ENCODE measurements around the gene PPP1R9B. TPM values are rescaled to one million over a fixed set of nuclear protein-coding genes. Genes with fewer than 3 reads are reported as not detected.

Gene PPP1R9B
- total and polyA plus RNA-seq, 8 donors, result 13.5 to 34.6 (median 17.7) TPM

DNA sequence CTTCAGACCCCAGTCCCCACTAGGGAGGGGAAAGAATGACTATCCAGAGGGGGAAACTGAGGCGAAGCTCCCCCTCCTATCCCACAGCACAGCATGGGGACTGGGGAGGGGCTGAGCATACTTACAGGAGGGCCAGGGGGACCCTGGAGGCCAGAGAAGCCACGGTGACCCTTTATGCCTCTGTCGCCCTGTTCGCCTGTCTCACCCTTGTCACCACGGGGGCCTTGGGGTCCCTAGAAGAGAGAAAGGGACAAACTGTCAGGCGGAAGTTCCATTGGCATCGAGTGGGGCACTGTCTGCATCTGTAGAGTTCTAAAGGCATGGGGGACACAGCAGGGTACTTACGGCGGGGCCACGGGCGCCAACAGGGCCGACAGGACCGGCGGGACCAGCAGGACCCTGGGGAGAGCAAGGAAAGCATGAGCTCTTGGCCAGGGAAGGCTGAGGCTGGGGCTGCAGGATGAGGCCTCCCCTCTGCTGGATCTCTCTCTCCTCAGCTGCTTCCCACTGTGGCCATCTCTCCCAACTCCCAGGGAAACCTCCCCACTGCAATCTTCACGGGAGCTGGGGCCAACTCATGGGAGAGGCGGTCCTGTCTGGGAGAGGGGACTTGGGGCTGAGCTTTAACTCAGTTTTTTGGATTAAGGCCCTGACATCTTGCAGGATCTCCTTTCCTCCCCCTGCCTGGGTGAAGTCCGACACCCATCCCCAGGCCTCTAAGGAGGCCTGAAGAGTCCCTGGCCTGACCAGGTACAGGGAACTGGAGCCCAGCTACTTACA, 37.5 kb upstream of the PPP1R9B start:
- DNase-seq (no peak), FAIRE-seq (no peak), ATAC-seq (no peak)
- TF ChIP-seq, protein P1, sequence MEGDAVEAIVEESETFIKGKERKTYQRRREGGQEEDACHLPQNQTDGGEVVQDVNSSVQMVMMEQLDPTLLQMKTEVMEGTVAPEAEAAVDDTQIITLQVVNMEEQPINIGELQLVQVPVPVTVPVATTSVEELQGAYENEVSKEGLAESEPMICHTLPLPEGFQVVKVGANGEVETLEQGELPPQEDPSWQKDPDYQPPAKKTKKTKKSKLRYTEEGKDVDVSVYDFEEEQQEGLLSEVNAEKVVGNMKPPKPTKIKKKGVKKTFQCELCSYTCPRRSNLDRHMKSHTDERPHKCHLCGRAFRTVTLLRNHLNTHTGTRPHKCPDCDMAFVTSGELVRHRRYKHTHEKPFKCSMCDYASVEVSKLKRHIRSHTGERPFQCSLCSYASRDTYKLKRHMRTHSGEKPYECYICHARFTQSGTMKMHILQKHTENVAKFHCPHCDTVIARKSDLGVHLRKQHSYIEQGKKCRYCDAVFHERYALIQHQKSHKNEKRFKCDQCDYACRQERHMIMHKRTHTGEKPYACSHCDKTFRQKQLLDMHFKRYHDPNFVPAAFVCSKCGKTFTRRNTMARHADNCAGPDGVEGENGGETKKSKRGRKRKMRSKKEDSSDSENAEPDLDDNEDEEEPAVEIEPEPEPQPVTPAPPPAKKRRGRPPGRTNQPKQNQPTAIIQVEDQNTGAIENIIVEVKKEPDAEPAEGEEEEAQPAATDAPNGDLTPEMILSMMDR (IDR thresholded peaks at IDR 0.05), result no peak
- Histone ChIP-seq H3K4me1 (no peaks in the 10 kb centered on the region), H3K27ac (no peak overlapping the region), H3K36me3 (no peaks in the 10 kb centered on the region), H3K9me3 (no peaks in the 10 kb centered on the region), H3K27me3 (no peaks in the 10 kb centered on the region), H3K4me3 (no peak overlapping the region)
- intact Hi-C loops (cut with DNase I), result no loop called here
- 75 to 79% methylated on average over 14 to 17 of the region's 17 CpGs for WGBS, 2 donors

DNA sequence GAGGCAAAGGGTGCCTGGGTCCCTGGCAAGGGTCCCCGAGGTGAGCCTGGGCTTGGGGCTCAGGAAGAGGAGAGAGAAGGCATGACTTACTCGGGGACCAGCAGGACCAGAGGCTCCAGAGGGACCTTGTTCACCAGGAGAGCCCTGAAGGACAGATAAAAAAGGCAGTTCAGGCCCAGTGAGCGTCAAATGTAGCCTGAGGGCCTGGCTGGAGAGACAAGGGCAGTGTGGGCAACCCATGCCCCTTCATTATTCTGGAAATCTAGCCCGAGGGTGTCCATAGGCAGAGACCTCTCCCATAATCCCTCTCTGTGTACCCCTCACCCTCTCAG, 36.9 kb upstream of the PPP1R9B start:
- Histone ChIP-seq H3K9me3 (no peaks in the 10 kb centered on the region), H3K36me3 (no peaks in the 10 kb centered on the region), H3K4me1 (no peaks in the 10 kb centered on the region), H3K4me3 (no peak overlapping the region), H3K27ac (no peak overlapping the region), H3K27me3 (no peaks in the 10 kb centered on the region)
- ATAC-seq (no peak), DNase-seq (no peak), FAIRE-seq (no peak)
- intact Hi-C loops (cut with DNase I), result no loop called here
- TF ChIP-seq, protein P1 (IDR thresholded peaks at IDR 0.05), result no peak
- WGBS, 2 donors, result 69 to 77% methylated on average over 4 of the region's 4 CpGs

DNA sequence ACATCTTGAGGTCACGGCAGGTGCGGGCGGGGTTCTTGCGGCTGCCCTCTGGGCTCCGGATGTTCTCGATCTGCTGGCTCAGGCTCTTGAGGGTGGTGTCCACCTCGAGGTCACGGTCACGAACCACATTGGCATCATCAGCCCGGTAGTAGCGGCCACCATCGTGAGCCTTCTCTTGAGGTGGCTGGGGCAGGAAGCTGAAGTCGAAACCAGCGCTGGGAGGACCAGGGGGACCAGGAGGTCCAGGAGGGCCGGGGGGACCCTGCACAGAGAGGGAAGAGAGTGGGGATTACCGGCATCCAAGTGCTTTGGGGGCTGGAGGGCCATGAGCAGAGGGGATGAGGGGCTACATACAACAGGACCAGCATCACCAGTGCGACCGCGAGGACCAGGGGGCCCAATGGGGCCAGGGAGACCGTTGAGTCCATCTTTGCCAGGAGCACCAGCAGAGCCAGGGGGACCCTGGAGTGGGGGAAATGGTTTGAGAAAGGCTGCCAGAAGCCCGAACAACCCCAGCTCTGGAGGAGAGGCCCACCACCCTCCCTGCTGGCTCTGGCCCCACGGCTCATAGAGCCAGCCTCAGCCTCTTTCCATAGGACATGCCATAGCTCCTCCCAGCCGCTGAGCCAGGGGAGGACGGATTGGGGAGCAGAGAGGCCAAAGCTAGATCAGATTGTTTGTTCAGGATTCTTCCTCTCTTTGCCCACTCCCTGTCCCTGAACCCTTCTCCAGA, 36.4 kb upstream of the PPP1R9B start:
- intact Hi-C loops (cut with DNase I), result no loop called here
- ATAC-seq, result no peak
- TF ChIP-seq, protein P1 (IDR thresholded peaks at IDR 0.05), result no peak

DNA sequence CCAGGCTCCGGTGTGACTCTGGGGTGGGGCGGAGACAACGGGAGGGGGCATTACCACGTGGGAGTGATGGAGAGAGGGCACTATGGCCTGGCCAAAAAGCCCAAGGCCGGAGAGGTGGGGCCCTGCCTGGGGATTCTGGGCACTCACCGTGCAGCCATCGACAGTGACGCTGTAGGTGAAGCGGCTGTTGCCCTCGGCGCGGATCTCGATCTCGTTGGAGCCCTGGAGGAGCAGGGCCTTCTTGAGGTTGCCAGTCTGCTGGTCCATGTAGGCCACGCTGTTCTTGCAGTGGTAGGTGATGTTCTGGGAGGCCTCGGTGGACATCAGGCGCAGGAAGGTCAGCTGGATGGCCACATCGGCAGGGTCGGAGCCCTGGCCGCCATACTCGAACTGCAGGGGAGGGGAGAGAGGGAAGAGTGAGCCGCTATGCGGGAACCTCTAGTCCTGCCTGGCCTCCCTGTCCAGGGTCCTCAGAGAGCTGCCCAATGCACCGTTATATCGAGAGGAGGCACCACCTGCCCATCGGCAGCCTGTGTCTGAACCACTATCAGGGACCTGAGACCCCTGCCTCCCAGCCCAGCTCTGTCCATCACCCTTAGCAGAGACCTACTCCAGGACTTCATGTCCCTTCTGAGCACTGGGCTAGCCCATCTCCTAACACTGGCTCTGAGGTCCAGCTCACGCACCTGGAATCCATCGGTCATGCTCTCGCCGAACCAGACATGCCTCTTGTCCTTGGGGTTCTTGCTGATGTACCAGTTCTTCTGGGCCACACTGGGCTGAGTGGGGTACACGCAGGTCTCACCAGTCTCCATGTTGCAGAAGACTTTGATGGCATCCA, 35.4 kb upstream of the PPP1R9B start:
- TF ChIP-seq, protein P1 (IDR thresholded peaks at IDR 0.05), result no peak
- Histone ChIP-seq H3K4me3 (no peak overlapping the region), H3K36me3 (no peaks in the 10 kb centered on the region), H3K4me1 (no peaks in the 10 kb centered on the region), H3K27ac (no peak overlapping the region), H3K27me3 (no peaks in the 10 kb centered on the region), H3K9me3 (no peaks in the 10 kb centered on the region)
- WGBS, 2 donors, result 81 to 87% methylated on average over 31 of the region's 31 CpGs
- intact Hi-C loops (cut with DNase I), result no loop called here
- DNase-seq (no peak), ATAC-seq (no peak), FAIRE-seq (no peak)

More for the DNA sequence above, 36.4 kb upstream of the PPP1R9B start:
- WGBS, 2 donors, result 81 to 90% methylated on average over 24 of the region's 24 CpGs
- DNase-seq (peak in 1 of 6 donors; percentile 35), FAIRE-seq (no peak)
- H3K9me3 ChIP-seq, result no peaks in the 10 kb centered on the region
- no peaks in the 10 kb centered on the region for H3K4me1 ChIP-seq
- H3K27me3 ChIP-seq, result no peaks in the 10 kb centered on the region
- no peaks in the 10 kb centered on the region for H3K36me3 ChIP-seq
- no peak overlapping the region for H3K4me3 ChIP-seq
- H3K27ac ChIP-seq, result no peak overlapping the region
